ENCODE data around the gene MCM3AP. TPM values are rescaled to one million over a fixed set of nuclear protein-coding genes. Genes with fewer than 3 reads are reported as not detected.
A peak's percentile ranks its signal among the peaks of the same experiment; 100 is the strongest.

MCM3AP gene
- total and polyA plus RNA-seq, 9 of the 15 experiments (the other 6 are each of a cell fraction or from before 2014, with no cell fraction given), result 6.5 to 179 (median 69.6) TPM

DNA sequence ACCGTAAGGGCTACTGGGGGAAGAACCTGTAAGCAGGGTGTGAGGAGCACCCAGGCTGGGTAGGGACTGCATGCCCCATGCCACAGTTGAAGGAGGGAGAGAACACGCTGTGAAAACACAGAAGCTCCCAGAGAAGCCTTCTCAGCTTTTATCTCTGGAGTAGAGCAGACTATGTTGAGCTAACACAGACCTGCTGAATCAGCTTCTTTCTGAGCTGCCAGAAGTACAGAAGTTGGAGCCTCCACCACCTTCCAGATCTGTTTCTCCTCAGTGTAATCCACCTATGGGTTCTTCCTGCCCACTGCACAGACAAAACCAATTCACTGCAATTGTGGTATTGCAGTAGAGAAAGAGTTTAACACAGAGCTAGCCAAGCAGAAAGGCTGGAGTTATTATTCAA, 6.2 kb upstream of the MCM3AP start:
- Histone ChIP-seq H3K79me2 (ENCODE audit: control insufficient read depth, insufficient read depth, low read length) (peaks cover 10% of the 10 kb centered on the region), H3K9me1 (ENCODE audit: control insufficient read depth, insufficient read depth, low read length) (no peaks in the 10 kb centered on the region), H2AFZ (ENCODE audit: low read depth, low read length) (no peak overlapping the region), H3K9me3 (replicated peaks; ENCODE audit: control insufficient read depth, insufficient read depth, low read depth, low read length) (0 out of 2 replicates have a peak, but pooled peaks cover 2% of the 10 kb centered on the region), H3K27ac (ENCODE audit: extremely low read depth, low read depth, low read length) (no peak overlapping the region), H3K4me3 (no peak overlapping the region), H3K36me3 (ENCODE audit: control insufficient read depth, insufficient read depth, low read length) (peaks cover 16% of the 10 kb centered on the region; the same call in 2 of the 3 replicates), H3K4me1 (replicated peaks in 1 of 2; ENCODE audit: control insufficient read depth in 2 of 2, insufficient read depth in 2 of 2, low read length in 2 of 2) (peaks cover 14 to 24% of the 10 kb centered on the region in 2 experiments), H3K4me2 (ENCODE audit: insufficient read depth, low read length) (no peak overlapping the region), H3K9ac (ENCODE audit: insufficient read depth in 1 of 2, low read depth in 2 of 2, low read length in 2 of 2) (no peak overlapping the region), H4K20me1 (replicated peaks; ENCODE audit: control insufficient read depth, insufficient read depth, low read length) (0 out of 2 replicates have a peak, but pooled peaks cover 2% of the 10 kb centered on the region), H3K27me3 (ENCODE audit: control insufficient read depth in 2 of 2, insufficient read depth in 2 of 2, low read length in 2 of 2) (no peaks in the 10 kb centered on the region)
- POLR2A ChIA-PET, result interaction anchor here (0.6 to 1.1 kb wide), 3 partner anchors 20 to 50 kb away, joined by 3 to 5 read pairs (median 4); no protein-coding TSS in a partner anchor
- in situ Hi-C loops (cut with MboI) (no loop called here), intact Hi-C loops (cut with micrococcal nuclease) (no loop called here)
- BruUV-seq (replicated peaks), result no TSS peak
- no peak for FAIRE-seq
- CTCF ChIA-PET (ENCODE audit: low intra/inter-chr PET ratio), result no interaction called here
- TF ChIP-seq SUPT5H (IDR thresholded peaks at IDR 0.05) (no peak), MAFG (tag; conservative IDR thresholded peaks at IDR 0.05) (peak; percentile 72), ZNF316 (IDR thresholded peaks at IDR 0.05) (peak; percentile 93), ZFPM2 (CRISPR knock-in tag; IDR thresholded peaks at IDR 0.05) (no peak), BMI1 (IDR thresholded peaks at IDR 0.05; ENCODE audit: low read length) (no peak), MXI1 (IDR thresholded peaks at IDR 0.05; ENCODE audit: low read depth, low read length) (no peak), MAFF (IDR thresholded peaks at IDR 0.05; ENCODE audit: low read length) (peak; percentile 64), ERF (CRISPR knock-in tag; IDR thresholded peaks at IDR 0.05) (no peak), C11orf30 (IDR thresholded peaks at IDR 0.05; ENCODE audit: low read depth) (peak; percentile 88), HOXB6 (CRISPR knock-in tag; IDR thresholded peaks at IDR 0.05; ENCODE audit: borderline replicate concordance) (no peak), ZC3H8 (IDR thresholded peaks at IDR 0.05) (no peak), MAFK (IDR thresholded peaks at IDR 0.05; ENCODE audit: low read length) (peak; percentile 71), ZNF431 (CRISPR knock-in tag; IDR thresholded peaks at IDR 0.05) (no peak)
- TF ChIP-seq, protein P1, sequence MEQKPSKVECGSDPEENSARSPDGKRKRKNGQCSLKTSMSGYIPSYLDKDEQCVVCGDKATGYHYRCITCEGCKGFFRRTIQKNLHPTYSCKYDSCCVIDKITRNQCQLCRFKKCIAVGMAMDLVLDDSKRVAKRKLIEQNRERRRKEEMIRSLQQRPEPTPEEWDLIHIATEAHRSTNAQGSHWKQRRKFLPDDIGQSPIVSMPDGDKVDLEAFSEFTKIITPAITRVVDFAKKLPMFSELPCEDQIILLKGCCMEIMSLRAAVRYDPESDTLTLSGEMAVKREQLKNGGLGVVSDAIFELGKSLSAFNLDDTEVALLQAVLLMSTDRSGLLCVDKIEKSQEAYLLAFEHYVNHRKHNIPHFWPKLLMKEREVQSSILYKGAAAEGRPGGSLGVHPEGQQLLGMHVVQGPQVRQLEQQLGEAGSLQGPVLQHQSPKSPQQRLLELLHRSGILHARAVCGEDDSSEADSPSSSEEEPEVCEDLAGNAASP (IDR thresholded peaks at IDR 0.05), result no peak
- no peak for DNase-seq (ENCODE audit: extremely low read depth in 1 of 4, low spot score in 3 of 4)
- 96% methylated on average over 2 of the region's 2 CpGs for WGBS (ENCODE audit: insufficient coverage, low coverage, missing lambda C conversion rate)
- ATAC-seq, result no peak

Measured in K562 (cell line).